NOMO-1 (cell line): ENCODE data around the gene BLOC1S2.
A peak's percentile ranks its signal among the peaks of the same experiment; 100 is the strongest.
"Not testable (repeated sequence)": the region's sequence is repeated elsewhere in the genome, so short reads cannot be mapped to it uniquely, and the experiment has no call there.

Experiments
- DNase-seq, 2 experiments: peaks; one replicate each; lab custom pipeline; 2025; ENCODE audit not compliant: unreplicated experiment in 2 of 2; lab: John Stamatoyannopoulos, UW

BLOC1S2 gene

GRCh38 chr10:100286051-100287033 is at the start of gene BLOC1S2:
TSS of gene BLOC1S2 (minus strand) at chr10:100286680. CDS start at chr10:100286659, 21 bp downstream.
- DNase-seq, result peak; percentile 62 to 64

GRCh38 chr10:100334762-100335161 is 48.3 kb upstream of the BLOC1S2 start:
- DNase-seq, result no peak

GRCh38 chr10:100333661-100334440 is 47.4 kb upstream of the BLOC1S2 start:
- no peak for DNase-seq

- DNase-seq, result no peak
Measured at GRCh38 chr10:100333106-100333505, 46.6 kb upstream of the BLOC1S2 start.

- no peak for DNase-seq
Measured at GRCh38 chr10:100330079-100330478, 43.6 kb upstream of the BLOC1S2 start, which contains the start of gene PKD2L1. TSS of gene PKD2L1 (minus strand) at chr10:100330228. CDS start at chr10:100330103, 125 bp downstream.

GRCh38 chr10:100328198-100328597 is 41.7 kb upstream of the BLOC1S2 start:
- DNase-seq, result no peak

- no peak for DNase-seq
Measured at GRCh38 chr10:100327718-100328009, 41.2 kb upstream of the BLOC1S2 start.

- DNase-seq, result peak; percentile 90 to 97
Measured at GRCh38 chr10:100327007-100327717, 40.7 kb upstream of the BLOC1S2 start.

GRCh38 chr10:100325158-100325557 is 38.7 kb upstream of the BLOC1S2 start:
- no peak for DNase-seq

- DNase-seq, result no peak
Measured at GRCh38 chr10:100319707-100320402, 33.4 kb upstream of the BLOC1S2 start.

- no peak for DNase-seq
Measured at GRCh38 chr10:100318207-100318606, 31.7 kb upstream of the BLOC1S2 start.

- no peak for DNase-seq
Measured at GRCh38 chr10:100315615-100316014, 29.1 kb upstream of the BLOC1S2 start.

GRCh38 chr10:100311298-100311697 is 24.8 kb upstream of the BLOC1S2 start:
- DNase-seq, result no peak

- no peak for DNase-seq
Measured at GRCh38 chr10:100307684-100308083, 21.2 kb upstream of the BLOC1S2 start.

GRCh38 chr10:100306861-100307260 is 20.4 kb upstream of the BLOC1S2 start:
- DNase-seq, result no peak

- DNase-seq, result no peak
Measured at GRCh38 chr10:100304414-100304813, 17.9 kb upstream of the BLOC1S2 start.

GRCh38 chr10:100303724-100304319 is 17.3 kb upstream of the BLOC1S2 start:
- peak; percentile 18 to 50 for DNase-seq

GRCh38 chr10:100301123-100301522 is 14.6 kb upstream of the BLOC1S2 start:
- DNase-seq, result not testable (repeated sequence)

GRCh38 chr10:100297242-100297641 is 10.8 kb upstream of the BLOC1S2 start:
- no peak for DNase-seq

GRCh38 chr10:100293066-100293465 is 6.6 kb upstream of the BLOC1S2 start:
- DNase-seq, result no peak
